Stimulated activated CD8-positive, alpha-beta memory T cell treated with anti-CD3 and anti-CD28 coated beads, Interleukin-12 subunit alpha, Interleukin-12 subunit beta, amount 100 ng/mL, for 4 hours (primary cell): ENCODE results near the gene RSPH9.
"Not testable (repeated sequence)": the region's sequence is repeated elsewhere in the genome, so short reads cannot be mapped to it uniquely, and the experiment has no call there.

ENCODE experiments used
- DNase-seq: peaks from one replicate; pipeline ENCODE4 v3.0.0-alpha.2; 2020; ENCODE audit warnings: low read depth

RSPH9 gene

GRCh38 chr6:43687079-43687436 is 42.2 kb downstream of the RSPH9 start:
- DNase-seq = no peak

DNA sequence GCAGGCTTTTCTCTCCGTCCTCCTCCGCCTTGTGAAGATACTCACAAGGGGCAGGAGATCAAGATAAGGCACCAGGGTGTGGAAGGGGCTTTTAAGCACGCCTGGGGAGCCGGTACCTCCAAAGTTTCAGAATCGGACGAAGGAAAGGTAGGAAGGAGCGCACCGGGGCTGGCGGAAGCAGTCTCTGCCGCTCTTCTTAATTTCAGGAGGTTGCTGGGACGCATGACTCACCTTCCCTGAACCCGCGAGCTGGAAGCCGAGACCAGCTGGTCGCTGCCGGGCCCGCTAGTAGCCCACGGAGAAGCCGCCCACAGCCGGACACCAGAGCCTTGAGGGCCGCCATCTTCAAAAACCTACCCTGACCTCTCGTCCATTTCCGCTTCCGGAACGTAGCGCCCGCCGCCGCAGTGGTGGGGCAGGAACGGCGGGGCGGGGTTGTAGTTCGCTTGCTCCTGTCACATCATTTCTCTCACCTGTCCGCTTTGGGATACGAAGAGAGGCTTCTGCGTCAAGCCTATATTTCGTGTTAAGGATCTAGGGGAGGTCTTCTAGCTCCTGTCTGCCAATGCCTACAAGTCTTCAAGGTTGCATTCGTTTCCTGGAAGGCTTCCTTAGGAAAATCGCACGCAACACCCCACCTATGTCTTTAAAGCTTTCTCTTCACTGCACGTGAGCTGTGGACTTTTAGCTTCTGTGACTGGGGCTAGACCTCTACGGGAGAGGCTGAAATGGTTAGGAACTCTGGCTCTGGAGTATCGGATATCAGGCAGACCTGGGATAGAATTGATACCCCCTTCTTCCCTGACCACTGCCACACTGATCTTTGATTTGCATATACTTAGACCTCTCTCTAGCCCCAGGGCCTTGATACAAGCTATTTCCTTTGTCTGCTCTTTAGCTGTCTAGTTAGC is 42.9 kb downstream of the RSPH9 start, which contains the start of gene MRPS18A:
MRPS18A (minus strand) TSS at position 355 of the 911 bp plus-strand sequence; CDS start at position 343, 12 bp downstream.
- peak; percentile 65 for DNase-seq

DNA sequence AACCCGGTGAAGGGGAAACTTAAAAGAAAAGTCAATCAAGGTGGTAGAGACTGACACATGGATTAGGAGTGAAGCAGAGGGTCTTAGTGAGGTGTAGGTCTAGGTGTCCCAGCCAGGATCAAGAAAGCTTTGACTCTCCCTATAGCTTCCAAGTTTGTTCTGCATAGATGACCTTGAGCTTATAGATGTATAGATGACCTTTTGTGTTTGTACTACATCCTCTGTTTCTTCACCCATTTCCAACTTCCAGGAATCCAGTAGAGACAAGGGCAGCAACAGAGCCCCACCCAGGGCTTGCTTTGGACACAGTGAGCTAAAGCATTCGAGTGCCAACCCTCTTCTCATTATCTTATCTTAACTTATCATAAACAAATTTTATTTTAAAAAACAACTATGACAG is 44.6 kb downstream of the RSPH9 start:
- no peak for DNase-seq

- no peak for DNase-seq
These were observed 50.6 kb downstream of the RSPH9 start for GRCh38 chr6:43695215-43695966.

DNA sequence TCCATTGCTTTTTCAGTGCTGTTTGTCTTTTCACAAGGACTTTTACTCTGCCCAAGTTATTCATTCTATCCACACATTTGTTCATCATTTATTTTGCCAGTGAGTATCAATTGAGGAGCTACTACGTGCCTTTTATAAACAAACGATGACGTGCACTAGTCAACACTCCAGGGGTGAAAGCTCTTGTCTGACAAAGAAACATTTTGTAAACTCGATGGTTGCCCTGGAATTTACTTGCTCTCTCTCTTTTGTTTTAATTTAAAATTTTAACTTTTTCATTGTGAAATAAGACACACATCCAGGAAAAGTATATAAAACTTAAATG is 51.1 kb downstream of the RSPH9 start:
- DNase-seq = no peak

- no peak for DNase-seq
These were observed 52.6 kb downstream of the RSPH9 start for GRCh38 chr6:43697421-43697820.

DNA sequence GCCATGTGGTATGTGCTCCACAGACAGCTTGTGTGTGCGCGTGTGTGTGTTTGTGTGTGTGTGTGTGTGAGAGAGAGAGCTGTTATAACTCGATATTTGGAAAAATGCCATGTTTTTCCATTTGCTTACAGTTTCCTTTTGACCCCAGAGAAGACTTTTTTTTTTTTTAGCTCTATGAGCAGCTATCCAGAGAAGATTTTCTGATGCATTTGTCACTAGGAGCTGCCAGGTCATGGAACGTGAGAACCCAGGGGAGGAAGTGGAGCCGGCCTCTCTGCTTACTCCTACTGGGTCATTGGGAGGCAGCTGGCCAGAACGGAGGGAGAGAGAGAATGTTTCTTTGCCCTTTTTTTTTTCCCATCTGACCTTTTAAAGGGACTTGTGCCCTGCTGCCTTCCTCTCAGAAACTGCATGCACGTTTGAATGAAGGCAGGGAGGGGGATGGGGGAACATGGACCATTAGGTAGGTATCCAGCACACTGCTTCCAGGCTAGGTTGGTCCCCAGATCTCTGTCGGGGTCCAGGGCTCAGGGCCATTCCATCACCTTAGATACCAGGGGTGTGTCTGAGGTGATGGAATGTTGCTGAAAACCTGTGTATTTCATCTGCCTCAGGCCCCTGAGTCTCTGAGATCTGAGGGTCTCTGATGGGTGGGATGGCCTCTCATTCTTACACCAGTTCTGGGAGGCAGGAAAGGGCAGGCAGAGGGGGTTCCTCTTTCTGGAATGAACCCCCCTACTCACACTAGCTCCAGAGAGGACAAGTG is 53.9 kb downstream of the RSPH9 start:
- DNase-seq = no peak

DNA sequence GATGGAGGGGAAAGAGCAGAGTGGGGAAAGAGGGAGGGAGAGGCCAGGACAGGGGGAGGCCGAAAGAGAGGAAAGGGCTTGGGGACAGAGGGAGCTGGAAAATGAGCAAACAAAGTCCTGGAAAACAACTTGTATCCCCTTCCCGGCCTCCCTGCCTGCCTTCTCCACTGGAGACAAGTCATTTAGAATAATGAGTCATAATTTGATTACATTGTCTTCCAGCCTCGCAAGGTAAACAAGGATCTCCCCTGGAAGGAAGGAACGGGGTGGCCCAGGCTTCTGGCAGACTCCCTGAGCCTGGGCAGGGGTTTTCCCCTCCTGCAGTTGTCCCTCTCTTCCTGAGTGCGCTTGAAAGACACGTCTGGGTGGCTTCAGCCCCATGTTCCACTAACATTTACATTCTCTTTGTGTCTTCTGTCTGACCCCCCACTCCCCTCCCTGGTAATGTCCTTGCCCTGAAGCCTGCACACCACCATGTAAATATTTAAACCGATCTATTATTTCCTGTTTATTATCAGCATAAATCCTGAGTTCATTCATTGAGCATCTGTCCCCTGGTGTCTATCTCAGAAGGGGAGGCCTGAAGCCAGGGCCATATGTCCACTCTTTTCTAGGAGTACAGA is 54.8 kb downstream of the RSPH9 start:
- DNase-seq = no peak

- not testable (repeated sequence) for DNase-seq
These were observed 56.2 kb downstream of the RSPH9 start for GRCh38 chr6:43700939-43701560.

DNA sequence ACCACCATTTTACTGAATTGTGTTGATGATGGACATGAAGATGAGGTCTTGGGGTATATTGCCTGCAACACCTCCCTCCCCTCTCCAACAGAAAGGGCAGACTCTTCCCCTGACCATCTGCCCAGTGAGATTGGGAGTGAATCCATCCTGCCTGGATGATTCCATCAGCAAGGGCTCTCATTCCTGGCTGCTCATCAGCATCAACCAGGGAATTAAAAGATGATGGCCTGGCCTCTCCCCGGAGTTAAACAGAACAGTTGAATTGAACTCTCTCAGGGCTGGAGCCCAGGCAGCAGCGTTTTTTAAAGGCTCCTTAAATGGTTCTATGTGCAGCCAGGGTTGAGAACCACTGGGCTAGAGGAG is 57.3 kb downstream of the RSPH9 start:
- DNase-seq = no peak

- no peak for DNase-seq
These were observed 58.0 kb downstream of the RSPH9 start for GRCh38 chr6:43702534-43703440.

- DNase-seq = no peak
These were observed 58.9 kb downstream of the RSPH9 start for GRCh38 chr6:43703512-43704429.

DNA sequence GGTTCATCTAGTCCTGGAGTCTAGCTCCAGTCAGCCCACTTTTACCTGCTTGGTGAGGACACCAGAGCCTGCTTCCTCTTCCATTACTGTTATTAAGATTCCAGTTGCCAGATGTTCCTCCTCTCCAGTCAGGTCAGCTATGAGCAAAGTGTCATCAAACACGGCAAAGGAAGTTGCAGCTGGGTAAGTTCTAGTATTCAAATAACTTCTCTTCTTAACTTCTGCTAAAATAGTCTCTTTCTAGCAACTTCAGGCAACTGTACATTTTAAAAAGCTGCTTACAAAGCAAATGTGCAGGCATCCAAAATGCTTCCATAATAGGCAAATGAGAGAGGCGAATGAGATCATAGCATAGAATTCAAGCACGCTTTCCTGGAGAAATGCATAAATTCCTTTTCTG is 61.2 kb downstream of the RSPH9 start:
- no peak for DNase-seq

DNA sequence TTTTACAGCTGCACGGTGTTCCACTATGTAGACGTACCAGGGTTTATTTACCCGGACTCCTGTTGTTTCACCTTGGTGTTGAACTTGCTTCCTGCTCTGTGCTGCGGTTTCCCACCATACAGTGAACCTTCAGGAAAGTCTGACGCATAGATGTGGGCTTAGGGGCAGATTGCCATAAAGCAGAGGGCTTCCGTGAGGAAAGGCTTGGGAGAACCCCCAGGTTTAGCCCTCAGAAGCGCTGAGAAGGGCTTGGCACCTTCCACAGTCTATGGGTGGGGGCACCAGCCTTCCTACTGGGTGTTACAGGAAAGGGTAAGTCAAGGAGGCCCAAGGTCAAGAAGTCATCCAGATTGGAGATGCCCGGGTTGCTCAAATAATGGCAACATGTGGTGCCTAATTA is 62.0 kb downstream of the RSPH9 start:
- no peak for DNase-seq

GRCh38 chr6:43707269-43707668 is 62.4 kb downstream of the RSPH9 start:
- DNase-seq = no peak

- DNase-seq = no peak
These were observed 62.9 kb downstream of the RSPH9 start for GRCh38 chr6:43707767-43708166.

DNA sequence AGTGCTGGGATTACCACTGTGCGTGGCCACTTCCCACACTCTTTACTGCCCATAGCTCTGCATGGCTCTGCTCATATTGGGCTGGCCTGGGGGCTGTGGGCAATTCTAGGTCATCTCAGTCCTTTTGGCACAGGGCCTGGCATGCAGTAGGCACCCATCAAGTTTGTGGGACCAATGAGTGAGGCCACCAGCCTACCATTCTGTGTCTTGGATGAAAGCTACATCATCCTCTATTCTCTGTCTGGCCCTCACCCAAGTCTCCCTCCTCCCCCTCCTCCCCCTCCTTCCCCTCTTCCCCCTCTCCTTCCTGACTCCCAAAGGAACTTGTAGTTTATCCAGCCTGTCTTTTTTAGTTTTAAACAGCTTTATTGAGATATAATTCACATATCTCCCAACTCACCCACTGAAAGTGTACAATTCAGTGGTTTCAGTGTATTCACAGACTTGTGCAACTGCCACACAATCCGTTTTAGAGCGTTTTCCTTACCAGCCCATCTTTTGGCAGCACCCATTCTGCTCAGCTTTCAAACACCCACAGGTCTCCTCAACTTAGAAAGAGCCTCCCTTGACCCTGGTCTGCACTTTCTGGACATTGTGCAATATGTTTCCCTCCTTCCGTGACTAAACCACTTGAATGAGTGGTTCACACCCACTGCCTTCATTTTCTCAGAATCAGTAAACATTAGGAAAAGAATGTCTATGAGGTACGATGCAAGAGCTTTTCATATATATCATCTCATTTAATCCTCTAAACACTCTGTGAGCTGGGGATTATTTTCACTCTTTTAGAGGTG is 64.2 kb downstream of the RSPH9 start:
- DNase-seq = no peak

DNA sequence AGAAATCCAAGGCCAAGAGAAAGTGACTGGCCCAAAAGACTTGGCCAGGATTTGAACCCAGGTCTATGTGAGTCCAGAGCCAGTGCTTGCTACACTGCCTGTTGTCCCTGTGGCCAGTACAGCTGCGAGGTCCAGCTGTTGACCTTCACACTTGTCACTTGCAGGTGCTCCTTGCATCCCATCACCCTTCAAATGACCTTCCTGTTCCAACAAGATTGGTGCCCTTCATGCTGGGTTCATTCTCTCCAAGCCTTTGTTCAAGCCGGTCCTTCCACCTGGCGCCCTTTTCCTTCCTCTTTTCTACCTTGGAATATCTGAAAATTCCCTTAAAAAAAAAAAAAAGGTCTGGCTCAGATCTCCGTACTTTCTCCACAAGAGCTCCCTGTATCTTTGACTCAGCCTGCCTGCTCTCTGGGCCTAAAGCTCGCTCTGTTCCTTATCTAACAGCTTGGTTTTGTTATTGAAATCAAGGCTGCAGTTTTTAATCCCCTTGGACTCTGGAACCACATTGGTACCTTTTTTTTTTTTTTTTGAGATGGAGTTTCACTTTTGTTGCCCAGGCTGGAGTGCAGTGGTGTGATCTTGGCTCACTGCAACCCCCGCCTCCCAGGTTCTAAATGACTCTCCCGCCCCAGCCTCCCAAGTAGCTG is 64.9 kb downstream of the RSPH9 start:
- no peak for DNase-seq
